H1 (cell line): ENCODE results near the gene BRIP1. TPM values are rescaled to one million over a fixed set of nuclear protein-coding genes. Genes with fewer than 3 reads are reported as not detected.

Experiments
- EZH2 ChIP-seq: fragments of 200-600 bp; sonication (generic); IDR thresholded peaks from 2 replicates; pipeline ENCODE4 v1.7.1; 2012; ENCODE audit warnings: low read depth, mild to moderate bottlenecking, moderate library complexity, low read length, inconsistent platforms; ENCODE audit not compliant: severe bottlenecking
- SIX5 ChIP-seq: IDR thresholded peaks from 2 replicates; pipeline ENCODE4 v1.6.1; 2011; ENCODE audit warnings: mild to moderate bottlenecking, low read depth, low read length
- polyA plus RNA-seq, 7 experiments: library from polyadenylated mRNA; depleted of rRNA in 3 of 7; stranded (reverse) in 5 of 7; unstranded in 2 of 7; fragments of >200 nt in 5 of 7; fragments of 200-250 nt in 2 of 7; gene quantifications; 1 replicate in 5 of 7; 2 replicates in 1 of 7; 4 replicates in 1 of 7; pipeline versions ENCODE4 v1.2.1 to v1.2.3, GENCODE V29; 2011 to 2013; ENCODE audit warnings: missing spikeins in 2 of 7, mixed read lengths in 2 of 7
- total RNA-seq: library from RNA; stranded (reverse); fragmentation: NEBNext Ultra II Directional; extraction: Animal tissue kit (Norgen Biotek cat#: 25700); gene quantifications from 2 replicates; pipeline ENCODE4 v1.2.1, GENCODE V29; 2021
- TF ChIP-seq, protein P1 (sequence below): fragments of 300-600 bp; sonication (generic); IDR thresholded peaks from 2 replicates; pipeline ENCODE4 v1.7.1; 2012; ENCODE audit warnings: low read length, moderate library complexity, mild to moderate bottlenecking, inconsistent platforms; ENCODE audit not compliant: insufficient replicate concordance

Gene BRIP1
- total and polyA plus RNA-seq, 2 of the 8 experiments (the other 6 are each of a cell fraction or from before 2014, with no cell fraction given) = 5.8 to 19.2 TPM

DNA sequence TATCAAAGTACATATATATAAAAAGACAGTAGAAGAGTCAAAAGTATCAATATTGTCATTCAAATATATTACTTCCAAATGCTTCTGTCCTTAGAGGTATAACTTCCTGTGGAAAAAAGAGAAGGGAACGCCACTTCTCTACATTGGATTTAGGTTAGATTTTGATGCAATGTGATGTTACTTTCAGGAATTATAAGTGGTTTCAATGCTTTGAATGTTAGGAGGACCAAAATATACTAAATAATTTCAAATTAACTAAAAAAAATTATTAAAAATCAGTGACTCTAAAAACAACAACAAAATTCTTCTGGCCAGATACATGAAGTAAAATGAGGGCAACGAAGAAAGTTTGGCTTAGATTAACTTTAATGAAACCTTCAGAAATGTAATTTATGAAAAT lies 88.0 kb downstream of the BRIP1 start (continued):
- TF ChIP-seq, protein P1, sequence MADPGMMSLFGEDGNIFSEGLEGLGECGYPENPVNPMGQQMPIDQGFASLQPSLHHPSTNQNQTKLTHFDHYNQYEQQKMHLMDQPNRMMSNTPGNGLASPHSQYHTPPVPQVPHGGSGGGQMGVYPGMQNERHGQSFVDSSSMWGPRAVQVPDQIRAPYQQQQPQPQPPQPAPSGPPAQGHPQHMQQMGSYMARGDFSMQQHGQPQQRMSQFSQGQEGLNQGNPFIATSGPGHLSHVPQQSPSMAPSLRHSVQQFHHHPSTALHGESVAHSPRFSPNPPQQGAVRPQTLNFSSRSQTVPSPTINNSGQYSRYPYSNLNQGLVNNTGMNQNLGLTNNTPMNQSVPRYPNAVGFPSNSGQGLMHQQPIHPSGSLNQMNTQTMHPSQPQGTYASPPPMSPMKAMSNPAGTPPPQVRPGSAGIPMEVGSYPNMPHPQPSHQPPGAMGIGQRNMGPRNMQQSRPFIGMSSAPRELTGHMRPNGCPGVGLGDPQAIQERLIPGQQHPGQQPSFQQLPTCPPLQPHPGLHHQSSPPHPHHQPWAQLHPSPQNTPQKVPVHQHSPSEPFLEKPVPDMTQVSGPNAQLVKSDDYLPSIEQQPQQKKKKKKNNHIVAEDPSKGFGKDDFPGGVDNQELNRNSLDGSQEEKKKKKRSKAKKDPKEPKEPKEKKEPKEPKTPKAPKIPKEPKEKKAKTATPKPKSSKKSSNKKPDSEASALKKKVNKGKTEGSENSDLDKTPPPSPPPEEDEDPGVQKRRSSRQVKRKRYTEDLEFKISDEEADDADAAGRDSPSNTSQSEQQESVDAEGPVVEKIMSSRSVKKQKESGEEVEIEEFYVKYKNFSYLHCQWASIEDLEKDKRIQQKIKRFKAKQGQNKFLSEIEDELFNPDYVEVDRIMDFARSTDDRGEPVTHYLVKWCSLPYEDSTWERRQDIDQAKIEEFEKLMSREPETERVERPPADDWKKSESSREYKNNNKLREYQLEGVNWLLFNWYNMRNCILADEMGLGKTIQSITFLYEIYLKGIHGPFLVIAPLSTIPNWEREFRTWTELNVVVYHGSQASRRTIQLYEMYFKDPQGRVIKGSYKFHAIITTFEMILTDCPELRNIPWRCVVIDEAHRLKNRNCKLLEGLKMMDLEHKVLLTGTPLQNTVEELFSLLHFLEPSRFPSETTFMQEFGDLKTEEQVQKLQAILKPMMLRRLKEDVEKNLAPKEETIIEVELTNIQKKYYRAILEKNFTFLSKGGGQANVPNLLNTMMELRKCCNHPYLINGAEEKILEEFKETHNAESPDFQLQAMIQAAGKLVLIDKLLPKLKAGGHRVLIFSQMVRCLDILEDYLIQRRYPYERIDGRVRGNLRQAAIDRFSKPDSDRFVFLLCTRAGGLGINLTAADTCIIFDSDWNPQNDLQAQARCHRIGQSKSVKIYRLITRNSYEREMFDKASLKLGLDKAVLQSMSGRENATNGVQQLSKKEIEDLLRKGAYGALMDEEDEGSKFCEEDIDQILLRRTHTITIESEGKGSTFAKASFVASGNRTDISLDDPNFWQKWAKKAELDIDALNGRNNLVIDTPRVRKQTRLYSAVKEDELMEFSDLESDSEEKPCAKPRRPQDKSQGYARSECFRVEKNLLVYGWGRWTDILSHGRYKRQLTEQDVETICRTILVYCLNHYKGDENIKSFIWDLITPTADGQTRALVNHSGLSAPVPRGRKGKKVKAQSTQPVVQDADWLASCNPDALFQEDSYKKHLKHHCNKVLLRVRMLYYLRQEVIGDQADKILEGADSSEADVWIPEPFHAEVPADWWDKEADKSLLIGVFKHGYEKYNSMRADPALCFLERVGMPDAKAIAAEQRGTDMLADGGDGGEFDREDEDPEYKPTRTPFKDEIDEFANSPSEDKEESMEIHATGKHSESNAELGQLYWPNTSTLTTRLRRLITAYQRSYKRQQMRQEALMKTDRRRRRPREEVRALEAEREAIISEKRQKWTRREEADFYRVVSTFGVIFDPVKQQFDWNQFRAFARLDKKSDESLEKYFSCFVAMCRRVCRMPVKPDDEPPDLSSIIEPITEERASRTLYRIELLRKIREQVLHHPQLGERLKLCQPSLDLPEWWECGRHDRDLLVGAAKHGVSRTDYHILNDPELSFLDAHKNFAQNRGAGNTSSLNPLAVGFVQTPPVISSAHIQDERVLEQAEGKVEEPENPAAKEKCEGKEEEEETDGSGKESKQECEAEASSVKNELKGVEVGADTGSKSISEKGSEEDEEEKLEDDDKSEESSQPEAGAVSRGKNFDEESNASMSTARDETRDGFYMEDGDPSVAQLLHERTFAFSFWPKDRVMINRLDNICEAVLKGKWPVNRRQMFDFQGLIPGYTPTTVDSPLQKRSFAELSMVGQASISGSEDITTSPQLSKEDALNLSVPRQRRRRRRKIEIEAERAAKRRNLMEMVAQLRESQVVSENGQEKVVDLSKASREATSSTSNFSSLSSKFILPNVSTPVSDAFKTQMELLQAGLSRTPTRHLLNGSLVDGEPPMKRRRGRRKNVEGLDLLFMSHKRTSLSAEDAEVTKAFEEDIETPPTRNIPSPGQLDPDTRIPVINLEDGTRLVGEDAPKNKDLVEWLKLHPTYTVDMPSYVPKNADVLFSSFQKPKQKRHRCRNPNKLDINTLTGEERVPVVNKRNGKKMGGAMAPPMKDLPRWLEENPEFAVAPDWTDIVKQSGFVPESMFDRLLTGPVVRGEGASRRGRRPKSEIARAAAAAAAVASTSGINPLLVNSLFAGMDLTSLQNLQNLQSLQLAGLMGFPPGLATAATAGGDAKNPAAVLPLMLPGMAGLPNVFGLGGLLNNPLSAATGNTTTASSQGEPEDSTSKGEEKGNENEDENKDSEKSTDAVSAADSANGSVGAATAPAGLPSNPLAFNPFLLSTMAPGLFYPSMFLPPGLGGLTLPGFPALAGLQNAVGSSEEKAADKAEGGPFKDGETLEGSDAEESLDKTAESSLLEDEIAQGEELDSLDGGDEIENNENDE = no peak
- TF ChIP-seq SIX5 (no peak), EZH2 (no peak)
